Activated B cell treated with CpG ODN at 0.5 μM for 24 hours (primary cell): ENCODE measurements around the gene MRPL55. TPM values are rescaled to one million over a fixed set of nuclear protein-coding genes. Genes with fewer than 3 reads are reported as not detected.

Experiments
- ATAC-seq: fragments of 200-7000 bp; cut with Tn5 transposase; one replicate; pipeline ENCODE4 v1.10.0; 2021; ENCODE audit warnings: low read depth, mild to moderate bottlenecking, moderate library complexity
- CTCF ChIA-PET: fragments of 350-600 bp; sonication (Branson Sonifier 250); formaldehyde crosslinking; loops from one replicate; lab custom pipeline; 2021; ENCODE audit warnings: antibody characterized with exemption; lab: Charles Lee
- POLR2A ChIA-PET: fragments of 350-600 bp; sonication (Branson Sonifier 250); formaldehyde crosslinking; loops from one replicate; lab custom pipeline; 2021; ENCODE audit warnings: antibody characterized with exemption; lab: Charles Lee
- DNase-seq: peaks from one replicate; pipeline ENCODE4 v3.0.0; 2022
- H3K27ac Mint-ChIP-seq: one replicate; pipeline ENCODE4 v1.8.0; 2020; ENCODE audit warnings: mixed read lengths
- H3K27me3 Mint-ChIP-seq: one replicate; pipeline ENCODE4 v1.8.0; 2021; ENCODE audit warnings: mixed read lengths
- H3K36me3 Mint-ChIP-seq: one replicate; pipeline ENCODE4 v1.8.0; 2021; ENCODE audit warnings: low read depth, mixed read lengths
- H3K4me1 Mint-ChIP-seq: one replicate; pipeline ENCODE4 v1.8.0; 2021; ENCODE audit warnings: mixed read lengths
- H3K4me3 Mint-ChIP-seq: one replicate; pipeline ENCODE4 v1.8.0; 2020; ENCODE audit warnings: mild to moderate bottlenecking, mixed read lengths
- H3K9me3 Mint-ChIP-seq: one replicate; pipeline ENCODE4 v1.8.0; 2020; ENCODE audit warnings: mixed read lengths
- CTCF ChIP-seq: fragments of 200-600 bp; IDR thresholded peaks from one replicate; pipeline ENCODE4 v1.8.0; 2022; ENCODE audit warnings: antibody characterized with exemption, mild to moderate bottlenecking
- intact Hi-C: fragments of 100-400 bp; cut with micrococcal nuclease; formaldehyde crosslinking; loops from one replicate; pipeline ENCODE4 v1.15.1; 2024
- total RNA-seq: library from RNA; stranded (reverse); gene quantifications from 2 replicates; pipeline ENCODE4 v1.2.3, GENCODE V29; 2022

The MRPL55 gene
- total RNA-seq, 1 donor from 2014 or later: 34.0 TPM

GRCh38 chr1:228074954-228075730 lies 34.0 kb downstream of the MRPL55 start:
- no peak for TF ChIP-seq CTCF
- no peak overlapping the region for H3K27ac Mint-ChIP-seq
- no peaks in the 10 kb centered on the region for H3K36me3 Mint-ChIP-seq
- ChIA-PET CTCF (no interaction called here), POLR2A (interaction anchor here (0.7 kb wide), 1 partner anchor 1303 kb away, joined by 3 read pairs; no protein-coding TSS in a partner anchor)
- no peak overlapping the region for H3K4me3 Mint-ChIP-seq
- H3K4me1 Mint-ChIP-seq: no peaks in the 10 kb centered on the region
- intact Hi-C loops: no loop called here
- H3K27me3 Mint-ChIP-seq: no peaks in the 10 kb centered on the region
- H3K9me3 Mint-ChIP-seq: no peaks in the 10 kb centered on the region
- no peak for ATAC-seq
- no peak for DNase-seq

- DNase-seq (no peak), ATAC-seq (no peak)
- no peaks in the 10 kb centered on the region for H3K9me3 Mint-ChIP-seq
- no peaks in the 10 kb centered on the region for H3K27me3 Mint-ChIP-seq
- H3K4me1 Mint-ChIP-seq: no peaks in the 10 kb centered on the region
- POLR2A ChIA-PET: interaction anchor here (0.7 kb wide), 1 partner anchor 75 kb away, joined by 8 read pairs; no protein-coding TSS in a partner anchor
- H3K4me3 Mint-ChIP-seq: no peak overlapping the region
- intact Hi-C loops: no loop called here
- H3K36me3 Mint-ChIP-seq: no peaks in the 10 kb centered on the region
- TF ChIP-seq CTCF: no peak
- CTCF ChIA-PET: no interaction called here
- no peak overlapping the region for H3K27ac Mint-ChIP-seq
These were observed 35.1 kb downstream of the MRPL55 start for GRCh38 chr1:228073857-228074545.

- ATAC-seq (no peak), DNase-seq (no peak)
- no peaks in the 10 kb centered on the region for H3K4me1 Mint-ChIP-seq
- H3K4me3 Mint-ChIP-seq: no peak overlapping the region
- no peaks in the 10 kb centered on the region for H3K36me3 Mint-ChIP-seq
- ChIA-PET CTCF (no interaction called here), POLR2A (interaction anchor here (0.7 kb wide), 1 partner anchor 74 kb away, joined by 8 read pairs; no protein-coding TSS in a partner anchor)
- H3K27me3 Mint-ChIP-seq: no peaks in the 10 kb centered on the region
- no peaks in the 10 kb centered on the region for H3K9me3 Mint-ChIP-seq
- TF ChIP-seq CTCF: no peak
- no peak overlapping the region for H3K27ac Mint-ChIP-seq
- intact Hi-C loops: no loop called here
These were observed 35.8 kb downstream of the MRPL55 start for GRCh38 chr1:228073061-228073856.

GRCh38 chr1:228072658-228073043 lies 36.4 kb downstream of the MRPL55 start:
- Mint-ChIP-seq H3K27me3 (no peaks in the 10 kb centered on the region), H3K36me3 (no peaks in the 10 kb centered on the region), H3K9me3 (no peaks in the 10 kb centered on the region), H3K4me1 (no peaks in the 10 kb centered on the region), H3K4me3 (no peak overlapping the region), H3K27ac (no peak overlapping the region)
- no peak for DNase-seq
- no peak for ATAC-seq
- POLR2A ChIA-PET: no interaction called here
- CTCF ChIA-PET: no interaction called here
- no peak for TF ChIP-seq CTCF
- intact Hi-C loops: no loop called here
